Mucosa of descending colon (tissue), 3 donors: ENCODE results near the gene SLC17A9. TPM values are rescaled to one million over a fixed set of nuclear protein-coding genes. Genes with fewer than 3 reads are reported as not detected.
A peak's percentile ranks its signal among the peaks of the same experiment; 100 is the strongest.

Source experiments
- ATAC-seq: fragments of 200-7000 bp; cut with Tn5 transposase; one replicate; pipeline ENCODE4 v1.9.1; 2020; ENCODE audit warnings: mild to moderate bottlenecking, moderate library complexity
- DNase-seq, 3 donors: peaks; one replicate each; pipeline ENCODE4 v3.0.0-alpha.2; 2020
- H3K36me3 ChIP-seq: fragments of 200-600 bp; one replicate; pipeline ENCODE4 v1.8.0; 2021; ENCODE audit warnings: low read depth, mild to moderate bottlenecking
- H3K4me1 ChIP-seq: fragments of 200-600 bp; one replicate; pipeline ENCODE4 v1.8.0; 2021; ENCODE audit warnings: low read depth, mild to moderate bottlenecking
- H3K4me3 ChIP-seq: fragments of 200-600 bp; one replicate; pipeline ENCODE4 v1.8.0; 2021; ENCODE audit warnings: mild to moderate bottlenecking
- H3K9me3 ChIP-seq: fragments of 200-600 bp; one replicate; pipeline ENCODE4 v1.8.0; 2021; ENCODE audit warnings: mild to moderate bottlenecking
- CTCF ChIP-seq: fragments of 200-600 bp; IDR thresholded peaks from one replicate; pipeline ENCODE4 v1.8.0; 2022; ENCODE audit warnings: antibody characterized with exemption, mild to moderate bottlenecking
- intact Hi-C, 2 donors: fragments of 100-400 bp; cut with DNase I in 1 of 2; cut with micrococcal nuclease in 1 of 2; formaldehyde crosslinking; loops; one replicate each; pipeline versions ENCODE4 v1.11.0 to v1.11.1; 2022; cut with DNase I, micrococcal nuclease
- total RNA-seq, 3 donors: library from RNA; stranded (reverse); fragmentation: NEBNext Ultra II Directional in 2 of 3; extraction: Animal tissue kit (Norgen Biotek cat#: 25700) in 2 of 3; gene quantifications; one replicate each; pipeline versions ENCODE4 v1.2.1 to v1.2.4, GENCODE V29; 2021 to 2023
- donor health status: DM: no; HTN: no; CAD: no; lungs with moderate emphysema.
- donor health status: DM: no; HTN: no; CAD: no.
- donor health status: DM: no; HTN: yes; CAD: no.

The SLC17A9 gene
- total RNA-seq, 3 donors from 2014 or later, result 4.8 to 22.2 (median 6.4) TPM

- no peak for ATAC-seq
- H3K4me1 ChIP-seq, result peaks cover 2% of the 10 kb centered on the region
- intact Hi-C loops, result no loop called here
- peak in 1 of 3 donors; percentile 6 for DNase-seq
- H3K9me3 ChIP-seq, result no peaks in the 10 kb centered on the region
- no peak for TF ChIP-seq CTCF
- peaks cover 18% of the 10 kb centered on the region for H3K36me3 ChIP-seq
- no peak overlapping the region for H3K4me3 ChIP-seq
These were observed 5.6 kb upstream of the SLC17A9 start for GRCh38 chr20:62946918-62947317.

DNA sequence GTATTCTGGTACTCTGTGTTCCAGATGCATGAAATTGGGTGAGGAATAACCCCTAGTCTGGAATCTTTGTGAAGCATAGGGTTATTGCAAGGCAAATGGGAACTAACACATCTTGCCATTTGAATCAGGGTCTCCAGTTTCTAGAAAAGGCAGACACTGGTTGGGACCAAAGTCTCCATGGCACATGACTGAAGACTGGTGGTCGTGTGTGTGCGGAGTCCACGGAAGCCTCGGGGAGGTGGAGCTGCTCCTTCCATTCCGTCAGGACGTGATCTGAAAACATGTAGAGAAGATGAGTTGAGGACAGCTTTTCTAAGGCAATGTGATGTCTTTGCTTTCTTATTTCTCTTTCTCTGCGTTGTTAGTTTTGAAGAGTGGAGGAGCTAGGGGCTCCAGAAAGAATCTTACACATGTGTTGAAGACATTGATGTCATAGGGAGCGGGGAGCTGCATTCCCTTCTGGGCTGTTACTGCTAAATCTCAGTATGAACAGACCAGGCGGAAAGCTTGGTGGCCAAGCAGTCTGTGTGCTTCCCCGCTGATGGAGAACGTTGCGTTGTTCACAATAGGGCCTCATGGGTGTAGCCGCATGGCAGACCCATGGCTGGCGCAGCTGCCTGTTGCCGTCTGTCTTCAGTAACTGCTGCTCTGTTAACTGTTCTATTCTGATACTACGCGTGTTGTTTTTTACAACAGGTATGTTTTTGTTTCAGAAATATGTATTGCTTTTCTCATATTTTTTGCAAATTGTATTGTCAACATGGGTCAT is 4.8 kb upstream of the SLC17A9 start:
- Histone ChIP-seq H3K36me3 (peaks cover 17% of the 10 kb centered on the region), H3K9me3 (no peaks in the 10 kb centered on the region), H3K4me1 (peaks cover 10% of the 10 kb centered on the region), H3K4me3 (no peak overlapping the region)
- DNase-seq (no peak), ATAC-seq (no peak)
- TF ChIP-seq CTCF, result no peak
- intact Hi-C loops, result no loop called here

- H3K4me1 ChIP-seq, result peaks cover 21% of the 10 kb centered on the region
- H3K4me3 ChIP-seq, result no peak overlapping the region
- no peak for TF ChIP-seq CTCF
- H3K9me3 ChIP-seq, result no peaks in the 10 kb centered on the region
- DNase-seq (peak in 1 of 3 donors; percentile 14), ATAC-seq (no peak)
- H3K36me3 ChIP-seq, result peaks cover 8% of the 10 kb centered on the region
- intact Hi-C loops, result no loop called here
These were observed 3.2 kb upstream of the SLC17A9 start for GRCh38 chr20:62949153-62949821.

GRCh38 chr20:62949962-62950361 is 2.5 kb upstream of the SLC17A9 start:
- peaks cover 4% of the 10 kb centered on the region for H3K36me3 ChIP-seq
- no peaks in the 10 kb centered on the region for H3K9me3 ChIP-seq
- H3K4me1 ChIP-seq, result peaks cover 23% of the 10 kb centered on the region
- ATAC-seq (no peak), DNase-seq (peak in 1 of 3 donors; percentile 15)
- TF ChIP-seq CTCF, result no peak
- no peak overlapping the region for H3K4me3 ChIP-seq
- intact Hi-C loops, result no loop called here

- H3K36me3 ChIP-seq, result peaks cover 3% of the 10 kb centered on the region
These were observed 1.8 kb upstream of the SLC17A9 start for GRCh38 chr20:62950741-62951140.

More at GRCh38 chr20:62950741-62951140, 1.8 kb upstream of the SLC17A9 start:
- intact Hi-C loops, result no loop called here
- Histone ChIP-seq H3K4me3 (no peak overlapping the region), H3K9me3 (no peaks in the 10 kb centered on the region), H3K4me1 (peaks cover 27% of the 10 kb centered on the region)
- peak in 1 of 3 donors; percentile 14 for DNase-seq
- TF ChIP-seq CTCF, result no peak
- no peak for ATAC-seq
